Activated CD4-positive, alpha-beta T cell treated with anti-CD3 and anti-CD28 coated beads, Interleukin-2, amount 50 U/mL, for 24 hours (primary cell): ENCODE data around the gene PINK1.

Experiments
- DNase-seq, 2 donors: peaks; one replicate each; pipeline ENCODE4 v3.0.0-alpha.2; 2020; ENCODE audit warnings: low read depth in 1 of 2, low spot score in 1 of 2

Gene PINK1

DNA sequence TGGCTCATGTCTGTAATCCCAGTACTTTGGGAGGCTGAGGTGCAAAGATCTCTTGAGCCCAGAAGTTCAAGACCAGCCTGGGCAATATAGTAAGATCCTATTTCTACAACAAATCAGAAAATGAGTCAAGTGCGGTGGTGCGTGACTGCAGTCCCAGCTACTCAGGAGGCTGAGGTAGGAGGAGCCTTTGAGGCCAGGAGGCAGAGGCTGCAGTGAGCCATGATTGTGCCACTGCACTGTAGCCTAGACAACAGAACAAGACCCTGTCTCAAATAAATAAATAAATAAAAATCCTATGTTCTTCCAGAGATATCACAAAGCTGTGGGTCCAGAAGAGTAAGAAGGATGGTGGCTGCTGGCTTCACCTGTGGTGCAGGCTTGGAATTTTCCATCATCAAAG lies 22.3 kb upstream of the PINK1 start:
- DNase-seq: no peak

GRCh38 chr1:20611652-20612051 lies 21.6 kb upstream of the PINK1 start:
- no peak for DNase-seq

DNA sequence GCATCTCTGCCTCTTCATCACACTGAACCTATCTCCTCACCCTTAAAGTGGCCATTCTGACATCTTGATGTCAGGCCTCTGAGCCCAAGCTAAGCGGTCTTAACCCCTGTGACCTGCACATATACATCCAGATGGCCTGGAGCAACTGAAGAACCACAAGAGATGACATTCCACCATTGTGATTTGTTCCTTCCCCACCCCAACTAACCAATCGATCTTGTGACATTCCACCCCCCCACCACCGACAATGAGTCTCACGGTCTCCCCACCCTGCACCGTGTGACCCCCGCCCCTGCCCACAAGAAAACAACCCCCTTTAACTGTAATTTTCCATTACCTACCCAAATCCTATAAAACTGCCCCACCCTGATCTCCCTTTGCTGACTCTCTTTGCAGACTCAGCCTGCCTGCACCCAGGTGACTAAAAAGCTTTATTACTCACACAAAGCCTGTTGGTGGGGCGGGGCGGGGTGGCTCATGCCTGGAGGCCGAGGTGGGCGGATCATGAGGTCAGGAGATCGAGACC lies 21.0 kb upstream of the PINK1 start:
- no peak for DNase-seq

DNA sequence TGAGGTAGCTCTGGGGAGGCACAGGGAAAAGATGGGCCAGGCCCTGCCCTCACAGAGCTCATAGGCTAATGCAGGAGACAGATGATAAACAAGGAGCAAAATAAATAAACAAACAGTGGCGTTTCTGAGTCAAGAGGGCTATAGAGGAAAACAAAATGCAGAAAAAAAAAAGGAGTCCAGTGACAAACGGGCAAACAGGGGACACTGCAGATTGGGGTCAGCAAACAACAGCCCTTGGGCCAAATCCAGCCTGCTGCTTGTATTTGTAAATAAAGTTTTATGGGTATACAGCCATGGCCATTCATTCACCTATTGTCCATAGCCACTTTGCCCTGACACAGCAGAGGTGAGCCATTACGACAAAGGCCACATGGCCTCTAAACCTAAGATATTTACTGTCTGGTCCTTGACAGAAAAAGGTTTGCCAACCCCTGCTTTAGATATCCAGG lies 19.1 kb upstream of the PINK1 start:
- DNase-seq: no peak

DNA sequence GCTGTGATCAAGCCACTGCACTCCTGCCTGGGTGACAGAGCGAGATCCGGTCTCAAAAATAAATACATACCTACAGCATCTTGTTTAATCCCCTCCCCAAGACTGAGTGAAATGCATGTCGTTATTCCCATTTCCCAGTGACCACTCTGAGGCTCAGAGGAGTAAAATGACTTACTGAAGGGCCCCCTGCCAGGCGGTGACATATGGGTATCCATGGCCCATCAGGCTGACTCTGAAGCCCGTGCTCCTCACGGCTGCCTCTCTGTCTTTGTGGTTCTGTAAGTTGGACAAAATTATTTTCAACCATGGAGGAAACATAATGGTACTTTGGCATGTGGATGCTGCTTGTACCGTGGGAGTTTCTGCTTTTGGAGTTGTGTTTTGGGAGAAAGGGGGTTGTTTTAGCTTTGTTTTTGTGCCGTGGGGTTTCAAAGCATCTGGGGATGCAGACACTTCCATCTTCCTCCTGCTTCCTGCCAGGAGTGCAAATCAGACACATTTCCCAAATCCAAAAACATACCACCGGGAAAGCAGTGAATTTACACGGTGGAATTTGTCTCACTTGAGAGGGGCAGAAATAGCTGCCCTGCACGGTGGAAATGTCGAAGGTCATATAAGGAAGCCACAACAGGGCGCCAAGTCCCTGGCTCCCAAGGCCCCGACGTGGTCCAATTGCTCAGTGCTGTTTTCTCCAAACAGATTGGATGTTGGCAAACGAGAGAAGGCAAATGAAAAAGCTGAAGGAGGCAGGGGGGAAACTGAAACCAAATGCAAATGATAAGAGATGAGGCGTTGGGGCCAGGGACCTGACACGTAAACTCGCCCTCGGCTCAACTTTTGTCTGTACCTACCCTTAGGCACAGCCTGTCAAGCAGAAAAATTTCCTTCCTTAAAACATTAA lies 17.1 kb upstream of the PINK1 start:
- DNase-seq: no peak

- no peak for DNase-seq
Measured at GRCh38 chr1:20616847-20617487, 16.3 kb upstream of the PINK1 start.

DNA sequence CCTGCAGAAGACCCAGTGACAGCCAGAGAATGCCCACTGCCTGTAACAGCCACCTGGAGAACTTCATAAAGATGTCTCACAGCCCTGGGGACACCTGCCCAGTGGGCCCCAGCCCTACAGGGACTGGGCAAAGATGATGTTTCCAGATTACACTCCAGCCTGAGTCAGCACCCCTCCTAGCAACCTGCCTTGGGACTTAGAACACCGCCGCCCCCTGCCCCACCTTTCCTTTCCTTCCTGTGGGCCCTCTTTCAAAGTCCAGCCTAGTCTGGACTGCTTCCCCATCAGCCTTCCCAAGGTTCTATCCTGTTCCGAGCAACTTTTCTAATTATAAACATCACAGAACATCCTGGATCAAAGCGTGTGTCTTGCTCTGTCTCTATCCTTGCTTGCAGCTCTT lies 14.7 kb upstream of the PINK1 start:
- no peak for DNase-seq

GRCh38 chr1:20619999-20620398 lies 13.3 kb upstream of the PINK1 start:
- no peak for DNase-seq

- DNase-seq: no peak
Measured at GRCh38 chr1:20621012-20621411, 12.2 kb upstream of the PINK1 start.

- no peak for DNase-seq
Measured at GRCh38 chr1:20624709-20625108, 8.5 kb upstream of the PINK1 start.

DNA sequence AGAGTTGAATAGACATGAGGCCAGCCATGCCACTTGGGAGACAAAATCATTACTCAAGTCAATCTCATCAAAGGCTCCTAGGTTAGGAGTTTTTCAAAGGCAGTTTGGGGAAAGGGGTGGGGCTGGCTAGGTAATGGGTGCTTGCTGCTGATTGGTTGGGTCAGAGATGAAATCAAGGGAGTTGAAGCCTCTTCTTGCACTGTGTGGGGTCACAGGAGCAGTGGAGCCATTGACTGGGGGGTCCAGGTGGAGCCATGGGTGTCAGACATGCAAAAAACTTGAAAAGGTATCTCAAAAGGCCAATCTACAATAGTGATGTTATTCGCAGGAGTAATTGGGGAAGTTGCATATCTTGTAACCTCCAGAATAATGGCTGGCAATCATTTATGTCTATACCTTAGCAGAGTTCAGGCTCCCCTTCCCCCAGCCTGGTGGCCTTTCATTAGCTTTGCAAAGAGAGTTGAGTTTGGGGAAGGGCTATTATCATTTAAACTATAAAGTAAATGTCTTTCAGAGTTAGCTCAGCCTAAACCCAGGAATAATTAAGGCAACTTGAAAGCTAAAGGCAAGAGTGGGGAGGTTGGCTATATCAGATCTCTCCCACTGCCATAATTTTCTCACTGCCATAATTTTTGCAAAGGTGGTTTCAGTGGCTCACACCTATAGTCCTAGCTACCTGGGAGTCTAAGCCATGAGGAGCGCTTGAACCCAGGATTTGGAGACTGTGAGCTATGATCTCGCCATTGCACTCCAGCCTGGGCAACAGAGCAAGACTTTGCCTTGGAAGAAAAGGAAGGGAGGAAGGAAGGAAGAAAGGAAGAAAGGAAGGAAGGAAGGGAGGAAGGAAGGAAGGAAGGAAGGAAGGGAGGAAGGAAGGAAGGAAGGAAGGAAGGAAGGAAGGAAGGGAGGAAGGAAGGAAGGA lies 7.8 kb upstream of the PINK1 start:
- no peak for DNase-seq

DNA sequence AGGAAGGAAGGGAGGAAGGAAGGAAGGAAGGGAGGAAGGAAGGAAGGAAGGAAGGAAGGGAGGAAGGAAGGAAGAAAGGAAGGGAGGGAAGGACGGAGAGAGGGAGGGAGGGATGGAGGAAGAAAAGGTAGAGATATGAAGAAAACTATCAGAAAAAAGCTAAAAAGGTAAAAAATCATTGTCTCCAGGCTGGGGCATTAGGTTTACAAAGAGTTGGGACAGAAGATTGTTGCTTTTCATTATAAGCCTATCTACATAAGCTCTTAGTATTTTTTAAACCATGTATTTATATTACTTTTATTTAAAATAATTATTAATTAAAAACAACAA lies 7.2 kb upstream of the PINK1 start:
- no peak for DNase-seq

- no peak for DNase-seq
Measured at GRCh38 chr1:20626524-20626923, 6.7 kb upstream of the PINK1 start.

- DNase-seq: no peak
Measured at GRCh38 chr1:20630729-20631128, 2.5 kb upstream of the PINK1 start.

- no peak for DNase-seq
Measured at GRCh38 chr1:20632386-20632785, 872 bp upstream of the PINK1 start.

DNA sequence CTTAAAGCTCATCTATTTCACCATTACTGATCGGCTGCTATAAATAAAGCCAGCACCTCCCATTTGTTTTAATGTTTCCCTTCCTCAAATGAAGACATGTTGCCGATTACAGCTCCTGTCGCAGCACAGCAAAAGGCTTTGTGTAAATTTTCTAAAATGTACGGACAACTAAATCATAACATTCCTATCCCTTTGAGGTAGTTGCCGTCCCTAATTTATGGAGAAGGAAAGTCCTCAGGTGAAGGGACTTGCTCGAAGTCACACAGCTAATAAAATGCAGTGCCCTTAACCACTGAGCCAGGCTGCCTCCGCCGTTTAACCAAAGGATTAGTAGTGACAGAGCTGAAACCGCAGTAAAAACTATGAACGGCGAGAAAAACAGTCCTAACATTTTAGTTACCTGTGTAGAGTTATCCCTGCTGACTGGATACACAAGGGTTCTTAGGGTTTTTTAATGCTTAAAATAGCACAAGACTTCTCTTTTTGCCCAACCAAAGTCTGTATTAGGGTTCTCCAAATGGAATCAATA lies 871 bp downstream of the PINK1 start:
- DNase-seq: no peak

GRCh38 chr1:20634594-20635084 lies 1.4 kb downstream of the PINK1 start:
- DNase-seq: no peak

- DNase-seq: no peak
Measured at GRCh38 chr1:20636785-20637347, 3.6 kb downstream of the PINK1 start.

GRCh38 chr1:20640183-20640597 lies 6.9 kb downstream of the PINK1 start:
- peak in 1 of 2 donors; percentile 52 for DNase-seq

- no peak for DNase-seq
Measured at GRCh38 chr1:20641975-20642374, 8.7 kb downstream of the PINK1 start.

GRCh38 chr1:20643080-20643479 lies 9.8 kb downstream of the PINK1 start:
- DNase-seq: no peak
